GM03348 (cell line): ENCODE data around the gene C16orf96.
A peak's percentile ranks its signal among the peaks of the same experiment; 100 is the strongest.

Experiments
- DNase-seq: peaks from one replicate; pipeline ENCODE4 v3.0.0; 2012; ENCODE audit warnings: low spot score

C16orf96 gene

GRCh38 chr16:4618645-4619418, 62.7 kb downstream of the C16orf96 start:
- no peak for DNase-seq

- DNase-seq, result no peak
These were observed 67.5 kb downstream of the C16orf96 start for GRCh38 chr16:4623593-4623992.

- DNase-seq, result peak; percentile 97
These were observed 68.1 kb downstream of the C16orf96 start, which contains the start of gene MGRN1 for GRCh38 chr16:4624015-4624826. Gene MGRN1, plus strand, starts transcription at chr16:4624826. Its CDS starts 135 bp downstream, at chr16:4624961.

GRCh38 chr16:4624827-4625559, 68.9 kb downstream of the C16orf96 start:
- DNase-seq, result peak; percentile 68

GRCh38 chr16:4625560-4626159, 69.5 kb downstream of the C16orf96 start:
- no peak for DNase-seq

GRCh38 chr16:4626396-4626795, 70.3 kb downstream of the C16orf96 start:
- no peak for DNase-seq

- no peak for DNase-seq
These were observed 72.1 kb downstream of the C16orf96 start for GRCh38 chr16:4628283-4628682.

- no peak for DNase-seq
These were observed 75.3 kb downstream of the C16orf96 start for GRCh38 chr16:4631444-4631843.

GRCh38 chr16:4633910-4634635, 77.9 kb downstream of the C16orf96 start:
- no peak for DNase-seq

GRCh38 chr16:4634768-4635167, 78.6 kb downstream of the C16orf96 start:
- no peak for DNase-seq

- no peak for DNase-seq
These were observed 80.1 kb downstream of the C16orf96 start for GRCh38 chr16:4636196-4636595.

GRCh38 chr16:4637501-4638166, 81.5 kb downstream of the C16orf96 start:
- no peak for DNase-seq

- DNase-seq, result no peak
These were observed 83.9 kb downstream of the C16orf96 start for GRCh38 chr16:4639899-4640509.

GRCh38 chr16:4640572-4641305, 84.6 kb downstream of the C16orf96 start:
- DNase-seq, result no peak

GRCh38 chr16:4641306-4641687, 85.2 kb downstream of the C16orf96 start:
- no peak for DNase-seq

GRCh38 chr16:4641895-4642294, 85.8 kb downstream of the C16orf96 start:
- no peak for DNase-seq

- DNase-seq, result no peak
These were observed 90.9 kb downstream of the C16orf96 start for GRCh38 chr16:4646773-4647643.

GRCh38 chr16:4647644-4647980, 91.5 kb downstream of the C16orf96 start:
- DNase-seq, result no peak

GRCh38 chr16:4648917-4649316, 92.8 kb downstream of the C16orf96 start:
- no peak for DNase-seq
